ENCODE results near the gene ABO.
"Not testable (repeated sequence)": the region's sequence is repeated elsewhere in the genome, so short reads cannot be mapped to it uniquely, and the experiment has no call there.

The ABO gene

GRCh38 chr9:133226219-133227171 lies 48.5 kb downstream of the ABO start:
- Histone ChIP-seq H3K9ac (ENCODE audit: low read length) (no peak overlapping the region), H3K4me1 (ENCODE audit: insufficient read depth, low read length) (no peaks in the 10 kb centered on the region), H3K9me3 (ENCODE audit: low read length) (no peaks in the 10 kb centered on the region), H3K4me3 (ENCODE audit: low read depth in 1 of 2, low read length in 2 of 2) (no peak overlapping the region), H3K27me3 (ENCODE audit: control insufficient read depth in 1 of 2, insufficient read depth in 2 of 2, low read length in 2 of 2) (peaks cover 0 to 8% of the 10 kb centered on the region in 2 donors), H3K27ac (ENCODE audit: low read depth, low read length) (no peak overlapping the region), H3K36me3 (ENCODE audit: insufficient read depth, low read length) (no peaks in the 10 kb centered on the region)

- Histone ChIP-seq H3K9ac (ENCODE audit: low read length) (no peak overlapping the region), H3K4me1 (ENCODE audit: insufficient read depth, low read length) (no peaks in the 10 kb centered on the region), H3K27ac (ENCODE audit: low read depth, low read length) (no peak overlapping the region), H3K9me3 (ENCODE audit: low read length) (no peaks in the 10 kb centered on the region), H3K4me3 (ENCODE audit: low read depth in 1 of 2, low read length in 2 of 2) (no peak overlapping the region), H3K36me3 (ENCODE audit: insufficient read depth, low read length) (no peaks in the 10 kb centered on the region), H3K27me3 (ENCODE audit: control insufficient read depth in 1 of 2, insufficient read depth in 2 of 2, low read length in 2 of 2) (peaks cover 0 to 8% of the 10 kb centered on the region in 2 donors)
Measured at GRCh38 chr9:133225171-133226011, 49.6 kb downstream of the ABO start.

- H3K4me3 ChIP-seq (ENCODE audit: low read depth in 1 of 2, low read length in 2 of 2): no peak overlapping the region
- no peaks in the 10 kb centered on the region for H3K4me1 ChIP-seq (ENCODE audit: insufficient read depth, low read length)
- no peaks in the 10 kb centered on the region for H3K9me3 ChIP-seq (ENCODE audit: low read length)
- H3K36me3 ChIP-seq (ENCODE audit: insufficient read depth, low read length): no peaks in the 10 kb centered on the region
- no peak overlapping the region for H3K9ac ChIP-seq (ENCODE audit: low read length)
- H3K27me3 ChIP-seq (ENCODE audit: control insufficient read depth in 1 of 2, insufficient read depth in 2 of 2, low read length in 2 of 2): peaks cover 0 to 8% of the 10 kb centered on the region in 2 donors
- no peak overlapping the region for H3K27ac ChIP-seq (ENCODE audit: low read depth, low read length)
Measured at GRCh38 chr9:133224762-133225161, 50.2 kb downstream of the ABO start.

- not testable (repeated sequence) for H3K4me1 ChIP-seq (ENCODE audit: insufficient read depth, low read length); H3K4me3 ChIP-seq (ENCODE audit: low read depth in 1 of 2, low read length in 2 of 2); H3K9me3 ChIP-seq (ENCODE audit: low read length); H3K36me3 ChIP-seq (ENCODE audit: insufficient read depth, low read length); H3K27me3 ChIP-seq (ENCODE audit: control insufficient read depth in 1 of 2, insufficient read depth in 2 of 2, low read length in 2 of 2); H3K27ac ChIP-seq (ENCODE audit: low read depth, low read length); H3K9ac ChIP-seq (ENCODE audit: low read length)
Measured at GRCh38 chr9:133223159-133223756, 51.7 kb downstream of the ABO start.

- not testable (repeated sequence) for H3K9ac ChIP-seq (ENCODE audit: low read length); H3K4me1 ChIP-seq (ENCODE audit: insufficient read depth, low read length); H3K27me3 ChIP-seq (ENCODE audit: control insufficient read depth in 1 of 2, insufficient read depth in 2 of 2, low read length in 2 of 2); H3K36me3 ChIP-seq (ENCODE audit: insufficient read depth, low read length); H3K27ac ChIP-seq (ENCODE audit: low read depth, low read length); H3K4me3 ChIP-seq (ENCODE audit: low read depth in 1 of 2, low read length in 2 of 2); H3K9me3 ChIP-seq (ENCODE audit: low read length)
Measured at GRCh38 chr9:133221994-133222393, 53.0 kb downstream of the ABO start.

GRCh38 chr9:133221177-133221809 lies 53.7 kb downstream of the ABO start:
- no peak overlapping the region for H3K9ac ChIP-seq (ENCODE audit: low read length)
- no peaks in the 10 kb centered on the region for H3K9me3 ChIP-seq (ENCODE audit: low read length)
- H3K4me3 ChIP-seq (ENCODE audit: low read depth in 1 of 2, low read length in 2 of 2): no peak overlapping the region
- no peaks in the 10 kb centered on the region for H3K4me1 ChIP-seq (ENCODE audit: insufficient read depth, low read length)
- peaks cover 0 to 3% of the 10 kb centered on the region in 2 donors for H3K27me3 ChIP-seq (ENCODE audit: control insufficient read depth in 1 of 2, insufficient read depth in 2 of 2, low read length in 2 of 2)
- no peak overlapping the region for H3K27ac ChIP-seq (ENCODE audit: low read depth, low read length)
- no peaks in the 10 kb centered on the region for H3K36me3 ChIP-seq (ENCODE audit: insufficient read depth, low read length)

- H3K36me3 ChIP-seq (ENCODE audit: insufficient read depth, low read length); H3K9ac ChIP-seq (ENCODE audit: low read length); H3K27me3 ChIP-seq (ENCODE audit: control insufficient read depth in 1 of 2, insufficient read depth in 2 of 2, low read length in 2 of 2); H3K4me3 ChIP-seq (ENCODE audit: low read depth in 1 of 2, low read length in 2 of 2); H3K4me1 ChIP-seq (ENCODE audit: insufficient read depth, low read length); H3K9me3 ChIP-seq (ENCODE audit: low read length); H3K27ac ChIP-seq (ENCODE audit: low read depth, low read length): not testable (repeated sequence)
Measured at GRCh38 chr9:133218049-133218975, 56.7 kb downstream of the ABO start.

- not testable (repeated sequence) for H3K27me3 ChIP-seq (ENCODE audit: control insufficient read depth in 1 of 2, insufficient read depth in 2 of 2, low read length in 2 of 2); H3K9me3 ChIP-seq (ENCODE audit: low read length); H3K9ac ChIP-seq (ENCODE audit: low read length); H3K36me3 ChIP-seq (ENCODE audit: insufficient read depth, low read length); H3K27ac ChIP-seq (ENCODE audit: low read depth, low read length); H3K4me3 ChIP-seq (ENCODE audit: low read depth in 1 of 2, low read length in 2 of 2); H3K4me1 ChIP-seq (ENCODE audit: insufficient read depth, low read length)
Measured at GRCh38 chr9:133217333-133217988, 57.5 kb downstream of the ABO start.

GRCh38 chr9:133214276-133214675 lies 60.7 kb downstream of the ABO start:
- not testable (repeated sequence) for H3K36me3 ChIP-seq (ENCODE audit: insufficient read depth, low read length); H3K4me3 ChIP-seq (ENCODE audit: low read depth in 1 of 2, low read length in 2 of 2); H3K27ac ChIP-seq (ENCODE audit: low read depth, low read length); H3K27me3 ChIP-seq (ENCODE audit: control insufficient read depth in 1 of 2, insufficient read depth in 2 of 2, low read length in 2 of 2); H3K4me1 ChIP-seq (ENCODE audit: insufficient read depth, low read length); H3K9me3 ChIP-seq (ENCODE audit: low read length); H3K9ac ChIP-seq (ENCODE audit: low read length)

GRCh38 chr9:133210609-133211008 lies 64.4 kb downstream of the ABO start:
- H3K27me3 ChIP-seq (ENCODE audit: control insufficient read depth in 1 of 2, insufficient read depth in 2 of 2, low read length in 2 of 2): peaks cover 0 to 8% of the 10 kb centered on the region in 2 donors
- no peak overlapping the region for H3K4me3 ChIP-seq (ENCODE audit: low read depth in 1 of 2, low read length in 2 of 2)
- no peak overlapping the region for H3K9ac ChIP-seq (ENCODE audit: low read length)

More at GRCh38 chr9:133210609-133211008, 64.4 kb downstream of the ABO start:
- H3K36me3 ChIP-seq (ENCODE audit: insufficient read depth, low read length): no peaks in the 10 kb centered on the region
- H3K9me3 ChIP-seq (ENCODE audit: low read length): no peaks in the 10 kb centered on the region
- H3K27ac ChIP-seq (ENCODE audit: low read depth, low read length): no peak overlapping the region
- no peaks in the 10 kb centered on the region for H3K4me1 ChIP-seq (ENCODE audit: insufficient read depth, low read length)

All from muscle layer of colon (tissue), 2 donors.